ENCODE data around the gene UNC13D. TPM values are rescaled to one million over a fixed set of nuclear protein-coding genes. Genes with fewer than 3 reads are reported as not detected.

UNC13D gene
- total and polyA plus RNA-seq, 7 donors, result 1.7 to 12.8 (median 5.1) TPM

- Histone ChIP-seq H3K4me3 (no peak overlapping the region), H3K9me3 (no peaks in the 10 kb centered on the region), H3K4me1 (no peaks in the 10 kb centered on the region), H3K27me3 (ENCODE audit: insufficient read depth in 3 of 3, low read length in 2 of 3) (no peaks in the 10 kb centered on the region), H3K36me3 (ENCODE audit: insufficient read depth in 1 of 2, low read depth in 1 of 2) (peaks cover 0 to 44% of the 10 kb centered on the region in 2 donors), H3K27ac (no peak overlapping the region)
- intact Hi-C loops (cut with DNase I), result no loop called here
- 59 to 71% (median 63%) methylated on average over 7 of the region's 7 CpGs for WGBS, 3 donors
- no peak for ATAC-seq
- no peak for TF ChIP-seq CTCF (IDR thresholded peaks at IDR 0.05)
- DNase-seq, result no peak
Observed at GRCh38 chr17:75837899-75838298, 6.3 kb downstream of the UNC13D start.

- intact Hi-C loops (cut with DNase I), result no loop called here
- no peaks in the 10 kb centered on the region for H3K27me3 ChIP-seq (ENCODE audit: insufficient read depth in 3 of 3, low read length in 2 of 3)
- no peak for TF ChIP-seq CTCF (IDR thresholded peaks at IDR 0.05)
- H3K9me3 ChIP-seq, result no peaks in the 10 kb centered on the region
- no peak overlapping the region for H3K4me3 ChIP-seq
- ATAC-seq (no peak), DNase-seq (no peak)
- peaks cover 0 to 50% of the 10 kb centered on the region in 2 donors for H3K36me3 ChIP-seq (ENCODE audit: insufficient read depth in 1 of 2, low read depth in 1 of 2)
- no peaks in the 10 kb centered on the region for H3K4me1 ChIP-seq
- no peak overlapping the region for H3K27ac ChIP-seq
- WGBS, 3 donors, result 83 to 93% (median 93%) methylated on average over 9 of the region's 9 CpGs
Observed at GRCh38 chr17:75836605-75837004, 7.6 kb downstream of the UNC13D start.

GRCh38 chr17:75835654-75835987 is 8.6 kb downstream of the UNC13D start:
- Histone ChIP-seq H3K36me3 (ENCODE audit: insufficient read depth in 1 of 2, low read depth in 1 of 2) (peaks cover 0 to 53% of the 10 kb centered on the region in 2 donors), H3K9me3 (no peaks in the 10 kb centered on the region), H3K4me1 (no peaks in the 10 kb centered on the region), H3K27ac (no peak overlapping the region), H3K27me3 (ENCODE audit: insufficient read depth in 3 of 3, low read length in 2 of 3) (no peaks in the 10 kb centered on the region), H3K4me3 (no peak overlapping the region)
- DNase-seq (no peak), ATAC-seq (no peak)
- TF ChIP-seq CTCF (IDR thresholded peaks at IDR 0.05), result no peak
- WGBS, 3 donors, result 74 to 78% (median 75%) methylated on average over 9 of the region's 9 CpGs
- intact Hi-C loops (cut with DNase I), result no loop called here

- DNase-seq (no peak), ATAC-seq (no peak)
- Histone ChIP-seq H3K4me3 (no peak overlapping the region), H3K4me1 (no peaks in the 10 kb centered on the region), H3K27me3 (ENCODE audit: insufficient read depth in 3 of 3, low read length in 2 of 3) (no peaks in the 10 kb centered on the region), H3K27ac (no peak overlapping the region), H3K36me3 (ENCODE audit: insufficient read depth in 1 of 2, low read depth in 1 of 2) (peaks cover 0 to 51% of the 10 kb centered on the region in 2 donors), H3K9me3 (no peaks in the 10 kb centered on the region)
- intact Hi-C loops (cut with DNase I), result no loop called here
- 46 to 60% (median 53%) methylated on average over 23 to 24 of the region's 24 CpGs for WGBS, 3 donors
- no peak for TF ChIP-seq CTCF (IDR thresholded peaks at IDR 0.05)
Observed at GRCh38 chr17:75834928-75835653, 9.1 kb downstream of the UNC13D start.
